ENCODE measurements around the gene NLRC5.
"Not testable (repeated sequence)": the region's sequence is repeated elsewhere in the genome, so short reads cannot be mapped to it uniquely, and the experiment has no call there.

NLRC5 gene

DNA sequence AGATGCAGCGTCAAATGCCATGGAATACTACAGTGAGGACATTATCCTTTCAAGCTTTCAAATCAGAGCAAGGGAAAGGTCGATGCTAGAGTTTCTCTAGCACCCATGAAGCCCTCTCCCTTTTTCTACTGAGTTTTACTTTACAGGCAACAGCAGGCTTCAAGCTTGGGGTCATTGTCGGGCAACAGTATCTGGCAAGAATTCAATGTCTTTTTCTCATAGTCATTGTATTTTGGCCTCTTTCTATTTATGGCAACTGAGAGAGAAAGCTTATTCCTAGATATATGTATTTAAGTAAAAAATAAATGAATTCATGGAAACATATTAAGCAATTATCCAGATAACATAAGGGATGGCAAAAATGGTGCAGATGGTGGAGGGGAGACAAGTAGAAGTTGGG is 28.0 kb upstream of the NLRC5 start:
- DNase-seq: no peak

DNA sequence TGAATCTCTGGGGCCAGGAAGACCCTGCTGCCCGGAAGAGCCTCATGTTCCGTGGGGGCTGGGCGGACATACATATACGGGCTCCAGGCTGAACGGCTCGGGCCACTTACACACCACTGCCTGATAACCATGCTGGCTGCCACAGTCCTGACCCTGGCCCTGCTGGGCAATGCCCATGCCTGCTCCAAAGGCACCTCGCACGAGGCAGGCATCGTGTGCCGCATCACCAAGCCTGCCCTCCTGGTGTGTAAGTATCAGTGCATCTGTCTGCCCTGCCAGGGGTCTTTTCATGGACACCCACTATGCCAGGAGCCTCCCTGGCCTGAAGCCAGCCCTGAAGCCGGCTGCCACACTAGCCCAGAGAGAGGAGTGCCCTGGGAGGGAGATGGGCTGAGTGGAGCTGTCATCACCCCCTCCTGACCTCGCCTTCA is 27.5 kb upstream of the NLRC5 start, which contains the start of gene CETP:
TSS of gene CETP (plus strand) at position 100 of the 431 bp plus-strand sequence. CDS start at position 130, 30 bp downstream.
- no peak for DNase-seq

DNA sequence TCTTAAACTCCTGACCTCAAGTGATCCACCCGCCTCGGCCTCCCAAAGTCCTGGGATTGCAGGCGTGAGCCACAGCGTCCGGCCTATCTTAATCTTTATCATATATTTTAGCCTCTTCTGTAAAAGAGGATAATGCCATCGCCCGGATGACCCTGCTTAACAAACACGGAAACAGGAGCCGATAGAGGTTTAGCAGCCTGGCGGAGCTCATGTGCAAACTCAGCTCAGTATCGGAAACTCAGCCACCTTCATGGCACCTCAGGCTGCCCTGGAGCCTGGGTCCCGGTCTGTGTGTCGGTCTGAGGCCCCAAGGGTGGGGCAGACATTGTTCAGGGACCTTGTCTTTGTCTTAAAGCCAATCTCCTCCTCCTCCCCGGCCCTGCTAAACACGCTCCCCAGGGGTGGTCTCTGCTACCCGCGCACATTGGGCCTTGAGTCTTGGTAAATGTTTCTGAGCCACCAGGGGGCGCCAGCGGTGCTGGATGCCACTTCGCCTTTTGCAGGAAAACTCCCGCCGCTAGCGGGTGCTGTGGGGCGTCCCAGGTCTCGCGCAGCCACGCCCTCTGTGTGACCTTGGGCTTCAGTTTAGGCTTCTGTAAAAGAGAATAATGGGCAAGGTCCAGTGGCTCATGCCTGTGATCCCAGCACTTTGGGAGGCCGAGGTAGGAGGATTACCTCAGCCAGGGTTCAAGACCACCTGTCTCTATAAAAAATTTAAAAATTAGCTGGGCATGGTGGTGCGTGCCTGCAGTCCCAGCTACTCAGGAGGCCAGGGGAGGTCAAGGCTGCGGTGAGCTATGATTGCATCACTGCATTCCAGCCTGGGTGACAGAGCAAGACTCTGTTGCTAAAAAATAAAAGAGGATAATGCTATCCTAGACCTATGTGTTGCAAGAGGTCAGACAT is 24.9 kb upstream of the NLRC5 start:
- DNase-seq: peak; percentile 82

DNA sequence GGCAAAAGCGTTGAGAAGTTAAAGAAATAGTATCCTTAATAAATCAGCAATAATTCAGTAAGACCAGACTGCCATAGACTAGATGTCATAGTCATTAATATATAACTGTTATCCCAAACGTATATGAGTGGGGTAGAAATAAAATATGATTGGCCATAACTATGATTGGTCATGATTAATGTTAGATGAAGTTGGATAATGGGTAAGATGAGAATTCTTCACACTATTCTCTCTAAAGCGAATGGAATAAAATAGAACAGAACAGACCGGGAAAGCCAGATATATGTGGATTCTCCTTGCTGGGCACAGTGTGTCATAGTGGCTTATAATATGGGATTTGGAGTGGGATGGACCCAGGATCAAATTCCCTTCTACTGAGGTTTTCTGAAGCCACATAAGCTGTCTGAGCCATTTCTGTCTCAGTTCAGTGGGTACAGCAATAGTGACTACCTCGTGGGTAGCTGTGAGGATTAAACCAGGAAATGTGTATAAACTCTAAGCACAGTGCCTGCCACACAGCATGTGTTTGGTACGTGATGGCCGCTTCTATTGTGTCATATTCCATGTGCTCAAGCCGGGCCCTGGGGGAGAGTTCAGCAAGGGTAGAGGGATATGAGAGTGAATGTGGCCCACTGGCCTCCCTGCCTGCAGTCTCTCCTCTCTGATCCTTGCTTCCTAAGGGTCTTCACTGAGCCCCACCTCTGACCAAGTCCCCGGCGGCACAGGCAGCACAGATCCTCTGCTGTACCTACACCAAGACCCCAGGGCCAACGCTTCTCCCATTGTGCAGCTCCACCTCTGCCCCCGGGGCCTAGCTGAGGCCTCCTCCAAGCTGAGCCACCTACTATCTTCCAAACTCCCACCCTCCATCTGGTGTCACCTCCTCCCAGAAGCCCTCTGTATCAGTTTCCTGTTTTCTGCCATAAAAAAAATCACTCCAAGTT is 23.9 kb upstream of the NLRC5 start:
- no peak for DNase-seq

DNA sequence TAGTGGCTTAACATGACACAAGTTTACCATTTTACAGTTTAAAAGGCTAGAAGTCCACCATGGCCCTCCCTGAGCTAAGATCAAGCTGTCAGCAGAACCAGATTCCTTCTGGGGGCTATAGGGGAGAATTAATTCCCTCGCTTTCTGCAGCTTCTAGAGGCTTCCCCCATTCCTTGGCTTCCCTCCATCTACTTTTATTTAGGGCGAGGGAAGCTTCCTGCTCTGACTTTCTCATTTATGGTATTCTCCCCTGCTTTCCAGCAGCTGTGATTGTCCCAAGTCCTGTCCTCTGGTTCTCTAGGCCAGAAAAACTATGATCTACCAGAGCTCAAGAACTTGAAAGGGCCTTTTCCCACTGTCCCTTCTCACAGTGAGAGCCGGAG is 23.3 kb upstream of the NLRC5 start:
- DNase-seq: no peak

DNA sequence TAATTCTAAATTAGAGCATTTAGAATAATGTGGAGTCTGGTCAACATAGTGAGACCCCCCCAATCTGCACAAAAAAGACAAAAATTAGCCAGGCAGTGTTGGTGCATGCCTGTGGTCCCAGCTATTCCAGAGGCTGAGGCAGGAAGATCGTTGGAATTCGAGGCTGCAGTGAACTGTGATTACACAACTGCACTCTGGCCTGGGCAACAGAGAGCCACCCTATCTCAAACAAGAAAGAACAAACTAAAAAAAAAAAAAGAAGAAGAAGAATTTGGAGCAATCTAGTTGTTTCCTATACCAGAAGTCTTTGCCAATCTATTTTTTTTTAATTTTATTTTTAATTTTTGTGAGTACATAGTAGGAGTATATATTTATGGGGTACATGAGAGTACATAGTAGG is 21.6 kb upstream of the NLRC5 start:
- DNase-seq: no peak

DNA sequence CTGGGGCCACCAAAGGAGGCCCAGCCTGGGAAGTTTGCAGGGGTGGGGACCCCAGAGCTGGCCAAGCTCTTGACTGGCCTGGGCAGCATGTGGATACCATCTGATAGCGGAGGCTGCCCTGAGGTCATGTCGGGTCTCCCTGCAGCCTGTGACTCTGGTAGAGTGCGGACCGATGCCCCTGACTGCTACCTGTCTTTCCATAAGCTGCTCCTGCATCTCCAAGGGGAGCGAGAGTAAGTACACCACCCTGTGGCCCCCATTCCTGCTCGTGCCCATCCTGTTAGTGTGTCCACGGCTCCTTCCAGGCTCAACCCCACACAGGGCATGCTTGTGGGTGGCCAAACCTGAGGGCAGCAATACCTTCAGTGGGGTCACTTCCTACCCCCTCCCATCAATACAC is 19.6 kb upstream of the NLRC5 start:
- DNase-seq: no peak

DNA sequence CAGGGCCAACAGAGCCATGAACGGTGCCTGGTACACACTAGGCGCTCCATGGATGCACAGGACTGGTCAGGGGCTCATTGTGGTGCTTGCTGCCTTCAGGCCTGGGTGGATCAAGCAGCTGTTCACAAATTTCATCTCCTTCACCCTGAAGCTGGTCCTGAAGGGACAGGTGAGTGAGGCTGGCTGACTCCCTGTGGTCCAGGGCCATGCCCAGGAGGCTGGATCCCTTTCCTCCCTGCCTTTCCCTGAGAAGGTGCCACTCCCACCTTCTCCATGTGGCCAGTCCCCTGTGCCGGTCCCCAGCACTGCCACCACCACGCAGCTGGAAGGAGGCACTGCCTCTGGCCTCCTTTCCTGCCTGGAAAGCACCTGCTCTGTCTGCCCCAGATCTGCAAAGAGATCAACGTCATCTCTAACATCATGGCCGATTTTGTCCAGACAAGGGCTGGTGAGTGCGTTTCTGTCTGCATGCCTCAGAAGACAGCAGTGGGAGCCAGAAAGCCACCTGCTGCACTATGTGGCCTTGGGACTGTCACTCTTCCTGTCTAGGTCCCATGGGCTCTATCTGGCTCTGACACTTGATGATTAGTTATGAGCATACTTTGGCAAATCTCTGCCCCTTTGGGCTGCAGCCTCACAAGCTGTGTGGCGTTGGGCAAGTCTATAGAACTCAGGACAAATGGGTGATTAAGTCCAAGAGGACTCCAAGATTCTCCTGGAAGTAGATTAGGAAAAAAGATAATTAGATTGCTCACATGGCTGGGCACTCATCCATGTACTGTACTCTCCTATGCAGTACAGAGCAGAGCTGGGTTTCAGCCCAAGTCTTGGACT is 18.2 kb upstream of the NLRC5 start:
- no peak for DNase-seq

DNA sequence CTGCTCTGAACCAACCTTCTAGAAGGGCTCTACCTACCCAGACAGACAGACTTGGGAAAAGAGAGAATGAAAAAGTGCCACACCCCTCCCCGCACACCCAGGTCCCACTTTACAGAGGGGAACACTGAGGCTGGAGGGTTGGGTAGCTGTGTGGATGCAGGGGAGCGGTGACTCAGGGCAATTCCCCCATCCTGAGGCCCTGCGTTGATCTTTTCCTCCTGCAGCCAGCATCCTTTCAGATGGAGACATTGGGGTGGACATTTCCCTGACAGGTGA is 17.7 kb upstream of the NLRC5 start:
- no peak for DNase-seq

DNA sequence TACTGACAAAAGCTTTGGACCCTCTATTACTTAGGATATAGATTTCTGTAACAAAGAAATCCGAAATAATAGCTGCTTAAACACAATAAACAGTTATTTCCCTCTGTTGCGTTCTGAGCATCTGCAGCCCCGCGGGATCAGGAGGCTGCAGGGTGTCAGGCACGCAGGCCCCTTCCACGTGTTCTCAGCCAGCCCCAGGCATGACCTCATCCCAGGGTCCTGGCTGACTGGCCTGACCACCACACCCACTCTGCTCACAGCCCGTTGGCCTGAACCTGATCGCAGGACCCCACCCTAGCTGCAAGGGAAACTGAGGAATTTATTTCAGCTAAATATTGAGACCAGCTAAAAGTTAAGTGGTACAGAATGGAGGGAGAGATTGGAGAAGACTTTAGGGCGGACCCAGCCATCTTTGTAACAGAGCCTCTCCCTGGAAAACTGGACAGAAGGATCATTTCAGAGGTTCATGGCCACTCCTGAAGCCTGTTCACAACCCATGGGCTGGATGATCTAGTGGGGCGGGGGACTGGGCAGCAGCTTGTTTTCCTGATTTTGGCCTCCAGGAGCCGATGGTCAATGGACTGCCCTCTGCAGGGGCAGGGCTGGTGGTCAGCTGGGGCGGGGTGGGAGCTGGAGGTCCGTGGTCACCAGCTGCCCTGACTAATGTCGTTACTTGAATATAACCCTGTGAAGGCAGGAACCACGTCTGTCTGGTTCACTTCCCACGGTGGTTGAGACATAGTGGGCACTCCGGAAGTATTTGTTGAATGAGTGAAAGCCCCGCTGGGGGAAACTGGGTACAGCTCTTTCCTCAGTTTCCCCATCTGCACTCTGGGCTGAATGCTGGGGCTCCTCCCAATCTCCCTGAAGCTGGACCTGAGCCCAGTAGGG is 16.7 kb upstream of the NLRC5 start:
- DNase-seq: no peak

DNA sequence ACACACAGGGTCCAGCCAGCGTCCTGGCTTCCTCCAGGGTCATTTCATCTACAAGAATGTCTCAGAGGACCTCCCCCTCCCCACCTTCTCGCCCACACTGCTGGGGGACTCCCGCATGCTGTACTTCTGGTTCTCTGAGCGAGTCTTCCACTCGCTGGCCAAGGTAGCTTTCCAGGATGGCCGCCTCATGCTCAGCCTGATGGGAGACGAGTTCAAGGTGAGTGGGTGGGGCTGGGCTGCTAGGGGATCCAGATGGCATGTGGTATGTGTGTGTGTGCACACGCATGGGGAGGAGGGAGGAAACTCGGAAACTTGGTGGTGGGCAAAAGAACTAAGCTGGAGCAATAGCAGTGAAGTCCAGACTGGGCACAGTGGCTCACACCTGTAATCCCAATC is 16.1 kb upstream of the NLRC5 start:
- DNase-seq: no peak

DNA sequence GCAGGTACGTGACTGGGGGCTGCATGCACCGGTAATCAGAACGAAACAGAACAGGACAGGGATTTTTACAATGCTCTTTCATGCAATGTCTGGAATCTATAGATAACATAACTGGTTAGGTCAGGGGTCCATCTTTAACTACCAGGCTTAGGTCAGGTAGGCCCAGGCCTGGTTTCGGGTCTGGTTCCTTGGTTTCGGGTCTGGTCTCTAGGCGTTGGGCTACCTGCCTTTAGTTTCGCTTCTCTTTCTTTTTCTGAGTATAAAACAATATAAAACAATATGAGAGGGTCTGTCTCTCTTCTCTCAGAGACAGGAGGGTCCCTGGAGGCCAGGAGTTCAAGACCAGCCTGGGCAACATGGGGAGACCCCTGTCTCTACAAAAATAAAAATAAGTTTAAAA is 15.5 kb upstream of the NLRC5 start:
- not testable (repeated sequence) for DNase-seq

DNA sequence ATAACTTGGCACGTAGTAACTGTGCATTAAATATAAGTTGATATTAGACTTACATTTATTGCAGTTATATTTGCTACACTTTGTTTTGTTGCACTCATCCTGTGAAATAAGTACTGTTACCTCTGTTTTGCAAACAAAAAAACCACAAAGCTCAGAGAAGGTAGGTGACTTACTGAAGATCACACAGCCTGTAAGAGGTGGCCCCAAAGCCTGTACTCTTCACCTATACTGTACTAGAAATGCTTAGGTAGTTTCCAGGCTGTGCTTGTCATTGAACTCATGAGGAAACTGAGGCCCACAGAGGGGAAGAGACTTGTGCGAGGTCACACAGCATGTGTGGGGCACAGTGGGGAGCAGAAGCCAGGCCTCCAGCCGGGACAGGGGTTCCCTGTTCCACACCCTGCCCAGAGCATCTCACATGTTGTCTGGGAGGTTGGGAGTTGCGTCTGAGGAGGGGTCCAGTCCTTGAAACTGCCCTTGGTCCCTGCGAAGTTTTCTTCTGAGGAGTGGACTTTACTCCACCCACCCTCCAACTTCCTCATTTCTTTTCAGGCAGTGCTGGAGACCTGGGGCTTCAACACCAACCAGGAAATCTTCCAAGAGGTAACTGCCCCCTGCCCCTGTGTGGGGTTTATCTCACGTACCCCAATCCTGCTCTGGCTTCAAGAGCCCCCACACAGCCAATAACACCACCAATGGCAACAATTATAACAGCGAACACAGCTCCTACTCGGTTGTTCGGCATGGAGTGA is 14.6 kb upstream of the NLRC5 start:
- no peak for DNase-seq

DNA sequence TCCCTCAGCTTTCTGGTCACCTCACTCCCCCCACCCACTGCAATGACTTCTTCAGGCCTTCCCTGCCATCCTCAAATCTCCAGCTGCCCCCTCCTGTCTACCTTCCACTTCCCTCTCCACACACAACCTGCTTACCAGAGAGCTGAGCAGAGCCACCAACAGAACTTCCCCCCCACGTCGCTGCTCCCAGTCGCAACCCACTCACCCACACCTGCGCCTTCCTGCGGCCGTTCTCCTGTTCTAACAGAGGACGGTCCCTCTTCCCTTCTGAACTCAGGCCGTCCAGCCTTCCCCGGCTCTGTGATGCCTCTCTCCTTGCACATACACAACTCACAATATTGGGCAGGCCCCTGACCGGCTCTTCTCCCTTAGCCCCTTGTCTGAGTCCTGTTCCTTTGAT is 13.6 kb upstream of the NLRC5 start:
- no peak for DNase-seq

DNA sequence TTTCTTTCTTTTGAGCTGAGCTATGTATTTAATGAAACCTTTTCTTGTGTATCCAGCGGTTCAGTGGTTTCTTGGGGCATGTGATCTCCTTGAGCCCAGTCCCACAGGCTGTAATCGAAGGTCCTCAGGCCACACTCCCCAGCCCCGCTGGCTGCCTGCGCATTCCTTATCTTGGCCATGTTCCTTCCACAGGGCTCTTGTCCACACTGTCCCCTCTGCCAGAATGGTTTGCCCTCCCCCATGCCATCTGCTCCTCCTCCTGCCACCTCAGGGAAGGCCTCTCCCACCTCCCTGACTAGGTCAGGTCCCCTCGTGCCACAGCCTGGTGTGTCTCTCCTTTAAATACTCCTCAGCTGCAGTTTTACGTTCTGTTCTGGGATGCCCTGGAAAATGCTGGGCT is 12.1 kb upstream of the NLRC5 start:
- no peak for DNase-seq

DNA sequence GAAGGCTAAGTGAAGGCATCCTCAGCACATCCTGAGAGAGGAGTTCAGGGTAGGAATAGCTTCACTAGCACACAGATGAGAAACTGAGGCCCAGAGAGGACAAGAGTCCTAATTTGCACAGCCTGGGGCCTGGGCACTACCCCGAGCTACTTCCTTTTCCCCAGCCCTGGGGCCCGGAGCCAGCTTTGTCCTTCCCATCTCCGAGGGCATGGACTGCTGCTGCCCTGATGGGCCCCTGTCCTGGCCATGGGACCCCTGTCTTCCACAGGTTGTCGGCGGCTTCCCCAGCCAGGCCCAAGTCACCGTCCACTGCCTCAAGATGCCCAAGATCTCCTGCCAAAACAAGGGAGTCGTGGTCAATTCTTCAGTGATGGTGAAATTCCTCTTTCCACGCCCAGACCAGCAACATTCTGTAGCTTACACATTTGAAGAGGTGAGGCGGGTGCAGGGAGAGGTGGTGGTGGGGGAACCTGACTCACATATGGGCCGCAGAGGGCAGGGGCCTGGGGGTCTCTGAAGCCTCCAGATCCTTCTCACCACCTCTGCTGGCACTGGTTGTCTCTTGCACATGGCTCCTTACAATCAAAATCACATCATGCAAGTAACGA is 11.4 kb upstream of the NLRC5 start:
- no peak for DNase-seq

DNA sequence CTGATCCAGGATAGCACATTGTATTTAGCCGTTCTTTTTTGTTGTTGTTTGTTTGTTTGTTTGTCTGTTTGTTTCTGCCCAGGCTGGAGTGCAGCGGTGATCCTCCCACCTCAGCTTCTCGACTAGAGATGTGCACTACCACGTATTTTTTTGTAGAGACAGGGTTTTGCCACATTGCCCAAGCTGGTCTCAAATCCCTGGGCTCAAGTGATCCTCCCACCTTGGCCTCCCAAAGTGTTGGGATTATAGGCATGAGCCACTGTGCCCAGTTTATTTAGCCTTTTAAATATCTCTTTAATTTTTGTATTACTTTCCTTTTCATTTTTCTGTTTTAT is 9.2 kb upstream of the NLRC5 start:
- no peak for DNase-seq

DNA sequence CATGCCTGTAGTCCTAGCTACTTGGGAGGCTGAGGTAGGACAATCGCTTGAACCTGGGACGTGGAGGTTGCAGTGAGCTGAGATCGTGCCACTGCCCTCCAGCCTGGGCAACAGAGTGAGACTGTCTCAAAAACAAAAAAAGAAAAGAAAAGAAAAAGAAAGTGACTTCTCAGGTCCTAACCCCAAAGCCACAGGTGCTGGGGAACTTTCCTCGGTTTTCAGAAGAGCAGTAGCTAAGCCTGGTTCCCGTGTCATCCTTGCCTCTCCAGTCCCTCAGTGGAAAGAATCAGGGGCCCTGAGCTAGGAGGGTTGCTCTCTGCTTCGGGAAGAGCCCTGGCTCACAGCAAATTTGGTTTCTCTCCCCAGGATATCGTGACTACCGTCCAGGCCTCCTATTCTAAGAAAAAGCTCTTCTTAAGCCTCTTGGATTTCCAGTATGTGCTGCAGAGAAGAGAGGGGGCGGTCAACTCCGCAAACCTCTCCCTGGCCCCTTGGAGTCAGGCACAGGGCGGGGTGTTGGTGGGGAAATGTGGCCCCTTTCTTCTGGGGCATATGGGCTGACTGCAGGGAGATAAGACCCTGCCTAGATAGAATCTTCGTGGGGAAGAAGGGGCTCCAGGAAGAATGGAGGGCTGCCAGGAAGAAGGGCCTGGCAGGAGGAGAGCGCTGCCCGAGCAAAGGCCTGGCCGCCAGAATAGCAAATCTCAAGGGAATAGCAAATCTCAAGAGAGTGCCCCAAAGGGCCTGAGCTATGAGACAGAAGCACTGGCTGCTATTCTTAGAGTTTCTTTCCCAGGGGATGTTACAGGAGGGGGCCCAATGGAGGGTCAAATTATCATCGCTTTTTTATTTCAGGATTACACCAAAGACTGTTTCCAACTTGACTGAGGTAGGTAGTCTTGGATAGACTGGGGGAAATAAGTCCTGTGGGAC is 8.3 kb upstream of the NLRC5 start:
- DNase-seq: no peak

DNA sequence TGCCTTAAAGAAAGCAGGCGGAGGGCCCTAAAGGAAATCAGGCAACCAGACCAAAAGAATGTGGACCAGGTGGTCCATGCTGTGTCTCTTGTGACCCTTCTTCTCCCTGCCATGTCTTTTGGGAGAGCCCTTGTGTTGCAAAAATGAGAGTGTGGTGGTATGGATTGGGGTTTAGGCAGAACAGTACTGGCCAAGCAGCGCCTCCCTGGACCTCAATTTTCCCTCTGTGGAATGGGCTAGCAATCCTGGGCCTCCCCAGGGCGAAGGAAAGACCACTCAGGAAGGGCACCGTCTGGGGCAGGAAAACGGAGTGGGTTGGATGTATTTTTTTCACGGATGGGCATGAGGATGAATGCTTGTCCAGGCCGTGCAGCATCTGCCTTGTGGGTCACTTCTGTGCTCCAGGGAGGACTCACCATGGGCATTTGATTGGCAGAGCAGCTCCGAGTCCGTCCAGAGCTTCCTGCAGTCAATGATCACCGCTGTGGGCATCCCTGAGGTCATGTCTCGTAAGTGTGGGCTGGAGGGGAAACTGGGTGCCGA is 7.6 kb upstream of the NLRC5 start:
- no peak for DNase-seq

DNA sequence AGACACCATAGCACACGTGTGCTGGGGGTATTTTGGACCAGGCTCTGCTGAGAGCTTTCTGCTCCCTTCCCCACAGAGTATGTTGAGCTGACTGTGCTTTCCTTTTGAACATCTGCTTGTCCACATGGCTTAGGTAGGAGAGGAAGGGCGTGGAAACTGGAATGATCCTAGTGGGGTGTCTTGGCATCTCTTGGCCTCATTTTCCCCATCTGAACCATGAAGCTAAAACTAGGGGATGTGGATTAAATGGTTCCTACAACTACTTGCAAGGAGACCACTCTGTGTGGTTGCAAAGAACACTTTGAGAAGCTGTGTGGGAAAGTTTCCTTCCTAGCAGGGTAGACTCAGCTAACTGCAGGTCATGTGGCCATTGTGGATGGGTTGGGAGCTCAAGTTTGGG is 6.7 kb upstream of the NLRC5 start:
- DNase-seq: no peak
